Fibroblast of villous mesenchyme (primary cell): ENCODE results near the gene GSG1L. TPM values are rescaled to one million over a fixed set of nuclear protein-coding genes. Genes with fewer than 3 reads are reported as not detected.

ENCODE experiments used
- DNase-seq: peaks from one replicate; pipeline ENCODE4 v3.0.0-alpha.2; 2010; ENCODE audit warnings: low read depth
- H3K4me3 ChIP-seq: 2 replicates; pipeline ENCODE4 v1.5.1; 2011; ENCODE audit warnings: low read depth, mild to moderate bottlenecking, low read length
- CTCF ChIP-seq: IDR thresholded peaks from 2 replicates; pipeline ENCODE4 v1.5.1; 2012; ENCODE audit warnings: low read depth, mild to moderate bottlenecking, low read length; ENCODE audit not compliant: insufficient read depth
- total RNA-seq: library from RNA; depleted of rRNA; stranded (reverse); fragments of >200 nt; gene quantifications from 2 replicates; pipeline ENCODE4 v1.2.3, GENCODE V29; 2012

Gene GSG1L
- total RNA-seq, 1 donor: not detected

- no peak for TF ChIP-seq CTCF
- H3K4me3 ChIP-seq: no peak overlapping the region
- DNase-seq: no peak
These were observed 265.3 kb downstream of the GSG1L start for GRCh38 chr16:27798241-27798640.

GRCh38 chr16:27795992-27796614 lies 267.4 kb downstream of the GSG1L start:
- TF ChIP-seq CTCF: no peak
- no peak overlapping the region for H3K4me3 ChIP-seq
- peak; percentile 49 for DNase-seq

GRCh38 chr16:27793249-27793622 lies 270.3 kb downstream of the GSG1L start:
- H3K4me3 ChIP-seq: no peak overlapping the region
- no peak for DNase-seq
- no peak for TF ChIP-seq CTCF

- no peak overlapping the region for H3K4me3 ChIP-seq
- no peak for DNase-seq
- no peak for TF ChIP-seq CTCF
These were observed 270.8 kb downstream of the GSG1L start for GRCh38 chr16:27792486-27793248.

GRCh38 chr16:27791404-27791719 lies 272.2 kb downstream of the GSG1L start:
- no peak overlapping the region for H3K4me3 ChIP-seq
- DNase-seq: no peak
- TF ChIP-seq CTCF: no peak

- TF ChIP-seq CTCF: no peak
These were observed 272.7 kb downstream of the GSG1L start for GRCh38 chr16:27790546-27791403.

More at GRCh38 chr16:27790546-27791403, 272.7 kb downstream of the GSG1L start:
- no peak overlapping the region for H3K4me3 ChIP-seq
- no peak for DNase-seq
